CD4-positive, alpha-beta T cell treated with Interleukin-10 for 1 hour (primary cell): ENCODE data around the gene RASGRP1.

ENCODE experiments used
- DNase-seq: peaks from one replicate; pipeline ENCODE4 v3.0.0-alpha.2; 2020

RASGRP1 gene

GRCh38 chr15:38453971-38454695 lies 110.5 kb downstream of the RASGRP1 start, which contains the start of gene FAM98B:
Gene FAM98B (plus strand): TSS chr15:38454127. CDS start chr15:38454162, 35 bp downstream.
- peak; percentile 91 for DNase-seq

GRCh38 chr15:38441130-38441519 lies 123.5 kb downstream of the RASGRP1 start:
- no peak for DNase-seq

GRCh38 chr15:38440353-38441129 lies 124.1 kb downstream of the RASGRP1 start:
- DNase-seq = peak; percentile 73
